ENCODE measurements around the gene TMEM186. TPM values are rescaled to one million over a fixed set of nuclear protein-coding genes. Genes with fewer than 3 reads are reported as not detected.
"Not testable (repeated sequence)": the region's sequence is repeated elsewhere in the genome, so short reads cannot be mapped to it uniquely, and the experiment has no call there.

Gene TMEM186
- total RNA-seq, 1 donor from 2014 or later = 5.9 TPM

GRCh38 chr16:8775359-8775758 lies 22.1 kb downstream of the TMEM186 start:
- no peak for DNase-seq (ENCODE audit: low read depth)

- DNase-seq (ENCODE audit: low read depth) = no peak
Measured at GRCh38 chr16:8774208-8774607, 23.2 kb downstream of the TMEM186 start.

GRCh38 chr16:8773537-8773936 lies 23.9 kb downstream of the TMEM186 start:
- DNase-seq (ENCODE audit: low read depth) = no peak

- no peak for DNase-seq (ENCODE audit: low read depth)
Measured at GRCh38 chr16:8768692-8769091, 28.7 kb downstream of the TMEM186 start.

GRCh38 chr16:8768283-8768682 lies 29.2 kb downstream of the TMEM186 start:
- DNase-seq (ENCODE audit: low read depth) = no peak

- no peak for DNase-seq (ENCODE audit: low read depth)
Measured at GRCh38 chr16:8767176-8767575, 30.3 kb downstream of the TMEM186 start.

- no peak for DNase-seq (ENCODE audit: low read depth)
Measured at GRCh38 chr16:8764525-8765250, 32.8 kb downstream of the TMEM186 start.

GRCh38 chr16:8763899-8764298 lies 33.5 kb downstream of the TMEM186 start:
- DNase-seq (ENCODE audit: low read depth) = no peak

- DNase-seq (ENCODE audit: low read depth) = no peak
Measured at GRCh38 chr16:8763083-8763482, 34.4 kb downstream of the TMEM186 start.

GRCh38 chr16:8762254-8762653 lies 35.2 kb downstream of the TMEM186 start:
- no peak for DNase-seq (ENCODE audit: low read depth)

GRCh38 chr16:8761078-8761477 lies 36.4 kb downstream of the TMEM186 start:
- DNase-seq (ENCODE audit: low read depth) = no peak

- DNase-seq (ENCODE audit: low read depth) = no peak
Measured at GRCh38 chr16:8760021-8760420, 37.4 kb downstream of the TMEM186 start.

GRCh38 chr16:8758022-8758421 lies 39.4 kb downstream of the TMEM186 start:
- DNase-seq (ENCODE audit: low read depth) = no peak

GRCh38 chr16:8756755-8757154 lies 40.7 kb downstream of the TMEM186 start:
- no peak for DNase-seq (ENCODE audit: low read depth)

GRCh38 chr16:8753416-8754054 lies 43.9 kb downstream of the TMEM186 start:
- no peak for DNase-seq (ENCODE audit: low read depth)

- DNase-seq (ENCODE audit: low read depth) = no peak
Measured at GRCh38 chr16:8752706-8753105, 44.7 kb downstream of the TMEM186 start.

GRCh38 chr16:8751481-8752311 lies 45.7 kb downstream of the TMEM186 start:
- peak; percentile 72 for DNase-seq (ENCODE audit: low read depth)

GRCh38 chr16:8748944-8749343 lies 48.5 kb downstream of the TMEM186 start:
- not testable (repeated sequence) for DNase-seq (ENCODE audit: low read depth)
